ENCODE data around the gene CDK15.
"Not testable (repeated sequence)": the region's sequence is repeated elsewhere in the genome, so short reads cannot be mapped to it uniquely, and the experiment has no call there.

The CDK15 gene

GRCh38 chr2:201790291-201790690 lies 16.0 kb upstream of the CDK15 start:
- no peak for DNase-seq (ENCODE audit: low read depth)

GRCh38 chr2:201790989-201791388 lies 15.3 kb upstream of the CDK15 start:
- DNase-seq (ENCODE audit: low read depth) = no peak

GRCh38 chr2:201793631-201794030 lies 12.7 kb upstream of the CDK15 start:
- DNase-seq (ENCODE audit: low read depth) = no peak

- DNase-seq (ENCODE audit: low read depth) = no peak
These were observed 12.0 kb upstream of the CDK15 start for GRCh38 chr2:201794294-201794693.

- no peak for DNase-seq (ENCODE audit: low read depth)
These were observed 10.5 kb upstream of the CDK15 start for GRCh38 chr2:201795607-201796477.

- no peak for DNase-seq (ENCODE audit: low read depth)
These were observed 9.9 kb upstream of the CDK15 start for GRCh38 chr2:201796478-201796865.

- no peak for DNase-seq (ENCODE audit: low read depth)
These were observed 9.0 kb upstream of the CDK15 start for GRCh38 chr2:201797175-201797840.

GRCh38 chr2:201798252-201798913 lies 8.0 kb upstream of the CDK15 start:
- no peak for DNase-seq (ENCODE audit: low read depth)

- DNase-seq (ENCODE audit: low read depth) = not testable (repeated sequence)
These were observed 7.4 kb upstream of the CDK15 start for GRCh38 chr2:201798914-201799285.

GRCh38 chr2:201807452-201807999 lies 1.2 kb downstream of the CDK15 start:
- no peak for DNase-seq (ENCODE audit: low read depth)

GRCh38 chr2:201808027-201808426 lies 1.7 kb downstream of the CDK15 start:
- no peak for DNase-seq (ENCODE audit: low read depth)

- no peak for DNase-seq (ENCODE audit: low read depth)
These were observed 3.3 kb downstream of the CDK15 start for GRCh38 chr2:201809633-201810032.

- not testable (repeated sequence) for DNase-seq (ENCODE audit: low read depth)
These were observed 4.3 kb downstream of the CDK15 start for GRCh38 chr2:201810604-201811003.

GRCh38 chr2:201813996-201814760 lies 7.8 kb downstream of the CDK15 start:
- DNase-seq (ENCODE audit: low read depth) = no peak

GRCh38 chr2:201816657-201817575 lies 10.6 kb downstream of the CDK15 start:
- DNase-seq (ENCODE audit: low read depth) = no peak

- no peak for DNase-seq (ENCODE audit: low read depth)
These were observed 14.2 kb downstream of the CDK15 start for GRCh38 chr2:201820383-201821007.

GRCh38 chr2:201821080-201821479 lies 14.7 kb downstream of the CDK15 start:
- no peak for DNase-seq (ENCODE audit: low read depth)

- DNase-seq (ENCODE audit: low read depth) = no peak
These were observed 17.9 kb downstream of the CDK15 start for GRCh38 chr2:201824212-201824611.

- no peak for DNase-seq (ENCODE audit: low read depth)
These were observed 21.3 kb downstream of the CDK15 start for GRCh38 chr2:201827621-201828020.

- DNase-seq (ENCODE audit: low read depth) = no peak
These were observed 21.9 kb downstream of the CDK15 start for GRCh38 chr2:201828220-201828619.
